Measurements from ENCODE around the gene B3GAT3.
"Not testable (repeated sequence)": the region's sequence is repeated elsewhere in the genome, so short reads cannot be mapped to it uniquely, and the experiment has no call there.

B3GAT3 gene

GRCh38 chr11:62577046-62577714 lies 44.6 kb downstream of the B3GAT3 start:
- no peak for DNase-seq (ENCODE audit: low spot score)

DNA sequence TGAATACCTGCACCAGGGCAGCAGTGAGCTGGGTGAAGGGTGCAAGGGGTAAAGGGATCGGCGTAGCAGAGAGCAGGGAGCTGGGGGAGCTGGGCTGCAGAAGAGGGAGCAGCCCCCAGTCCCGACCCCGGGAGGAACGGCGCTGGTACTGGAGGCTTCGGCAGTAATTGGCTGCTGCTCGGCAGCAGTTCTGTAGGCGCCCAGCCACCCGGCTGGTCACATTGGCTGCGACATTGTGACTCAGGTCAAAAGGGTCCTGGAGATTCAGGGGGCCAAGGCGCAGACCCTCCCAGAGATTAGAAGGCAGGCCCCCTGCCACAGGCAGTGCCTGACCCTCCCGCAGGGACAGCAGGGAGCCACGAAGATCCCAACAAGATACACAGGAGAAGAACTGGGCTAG lies 45.9 kb downstream of the B3GAT3 start:
- DNase-seq (ENCODE audit: low spot score) = no peak

GRCh38 chr11:62575156-62575555 lies 46.6 kb downstream of the B3GAT3 start:
- no peak for DNase-seq (ENCODE audit: low spot score)

DNA sequence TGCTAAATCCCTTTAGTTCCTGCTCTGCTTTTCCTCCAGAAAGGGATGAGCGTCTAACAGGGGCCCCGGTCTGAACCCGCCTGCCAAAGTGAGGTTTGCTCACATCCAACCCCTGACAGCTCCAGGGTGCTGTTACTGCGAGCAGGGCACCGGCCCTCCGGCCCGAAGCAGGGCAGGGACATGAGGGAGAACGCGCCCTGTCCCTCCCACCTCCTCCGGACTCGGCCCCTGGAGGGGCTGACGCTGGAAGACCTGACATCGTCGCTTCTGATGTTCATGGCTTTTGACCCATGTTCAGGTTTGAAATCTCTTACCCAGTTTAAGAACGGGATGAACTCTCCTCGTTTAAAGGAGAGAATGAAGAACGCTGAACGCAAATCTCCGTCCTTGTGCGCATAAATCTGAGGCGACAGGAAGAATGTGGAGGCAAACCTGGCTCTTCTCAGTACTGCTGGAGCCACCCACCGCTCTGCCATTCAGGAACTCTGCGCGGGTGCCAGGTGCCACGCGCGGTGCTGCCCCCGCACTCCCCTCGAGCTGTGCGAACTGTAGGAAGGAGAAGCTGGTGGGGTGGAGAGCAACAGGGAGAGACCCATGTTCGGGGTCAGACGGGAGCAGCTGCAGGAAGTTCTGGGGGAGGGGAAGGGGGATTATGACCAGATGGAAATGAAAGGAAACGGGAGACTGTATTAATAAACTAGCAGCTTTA lies 47.3 kb downstream of the B3GAT3 start:
- DNase-seq (ENCODE audit: low spot score) = peak; percentile 22

DNA sequence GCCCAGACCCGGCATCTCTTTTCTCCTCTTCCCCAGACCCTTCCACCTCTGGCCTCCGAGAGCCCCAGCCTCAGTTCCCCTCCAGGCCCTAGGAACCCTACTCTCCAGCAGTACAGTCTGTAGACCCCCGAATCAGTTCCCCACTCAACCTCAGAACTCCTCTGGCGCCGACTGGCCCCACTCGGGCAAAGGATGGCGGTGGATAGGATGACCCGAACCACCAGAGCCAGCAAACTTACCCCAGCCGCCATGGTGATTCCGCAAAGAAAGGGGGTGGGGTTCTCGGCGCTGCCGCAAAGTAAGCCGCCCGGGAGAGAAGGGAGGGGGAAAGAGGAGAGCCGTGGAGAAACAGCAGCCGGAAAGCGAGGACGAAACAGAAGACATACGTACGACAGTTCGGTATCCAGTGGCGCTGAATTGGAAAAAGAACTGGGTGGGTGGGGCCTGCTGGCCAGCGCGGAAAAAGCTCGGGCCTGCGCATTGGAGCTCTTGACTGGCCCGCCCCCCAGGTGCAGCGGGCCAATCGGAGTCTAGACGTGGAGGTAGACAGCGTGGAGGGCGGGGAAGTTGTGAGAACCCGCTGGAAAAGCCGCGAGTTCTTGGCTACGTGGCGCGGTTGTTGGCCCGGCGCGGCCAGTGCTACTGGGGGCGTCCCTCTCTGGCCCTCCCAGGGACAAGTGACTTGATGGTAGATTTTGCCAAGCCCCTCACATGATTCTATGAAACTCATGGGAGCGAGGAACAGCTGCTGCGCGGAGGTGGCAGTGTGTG lies 48.0 kb downstream of the B3GAT3 start, which contains the start of gene EEF1G:
TSS of gene EEF1G (minus strand) at position 300 of the 771 bp plus-strand sequence. CDS start at position 251, 49 bp downstream.
- DNase-seq (ENCODE audit: low spot score) = peak; percentile 99

- DNase-seq (ENCODE audit: low spot score) = no peak
Observed at GRCh38 chr11:62573006-62573591, 48.7 kb downstream of the B3GAT3 start.

DNA sequence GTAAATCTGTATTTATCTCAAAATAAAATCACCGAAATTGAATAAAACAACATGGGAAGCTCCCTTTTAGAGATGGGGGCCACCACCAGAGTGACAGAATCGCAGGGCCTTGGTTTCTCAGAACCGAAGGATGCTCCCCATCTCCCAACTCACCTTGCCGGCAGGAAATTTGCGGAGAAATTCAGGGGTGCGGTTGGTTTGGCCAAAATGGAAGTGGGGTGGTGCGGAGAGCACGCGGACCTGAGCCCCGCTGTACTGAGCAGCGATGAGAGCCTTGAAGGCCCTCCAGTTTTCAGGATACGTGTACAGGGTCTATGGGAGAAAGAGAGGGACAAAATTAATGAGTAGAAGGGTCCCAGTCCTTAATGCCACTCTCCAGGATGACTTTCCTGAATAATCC lies 49.4 kb downstream of the B3GAT3 start:
- DNase-seq (ENCODE audit: low spot score) = no peak

DNA sequence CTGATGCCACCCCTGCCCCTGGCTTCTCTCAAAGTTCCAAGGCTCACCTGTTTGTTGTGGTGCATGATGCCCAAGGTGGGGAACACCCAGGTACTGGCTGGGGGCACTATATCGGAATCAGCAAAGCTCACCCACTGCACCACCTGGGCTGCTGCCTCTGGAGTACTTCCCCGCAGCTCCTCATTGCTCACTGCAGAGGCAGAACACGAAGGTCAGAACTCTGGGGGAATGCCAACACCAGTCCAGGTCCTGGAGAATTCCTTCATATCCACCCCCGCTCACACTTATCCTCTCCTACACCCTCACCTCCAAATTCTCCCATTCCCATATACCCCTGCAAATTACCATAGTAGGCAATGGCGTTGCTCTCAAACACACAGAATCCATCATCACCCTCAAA lies 50.3 kb downstream of the B3GAT3 start:
- DNase-seq (ENCODE audit: low spot score) = not testable (repeated sequence)

DNA sequence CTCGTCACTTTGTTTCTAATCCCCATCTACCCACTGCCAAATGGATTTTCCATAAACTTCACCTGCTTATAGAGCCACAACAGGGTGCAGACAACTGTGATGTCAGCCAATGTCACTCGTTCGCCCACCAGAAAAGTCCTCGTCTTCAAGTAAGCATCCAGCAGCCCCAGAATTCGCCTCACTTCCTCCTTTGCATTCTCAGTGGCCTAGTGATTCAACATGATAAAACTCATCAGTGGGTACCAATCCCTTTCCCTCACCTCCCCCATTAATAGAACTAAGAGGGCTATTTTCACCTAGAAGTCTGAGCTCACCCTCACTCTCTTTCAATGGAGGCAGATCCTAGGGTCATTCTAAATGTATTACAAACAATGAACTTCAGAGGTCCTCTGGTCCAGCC lies 50.9 kb downstream of the B3GAT3 start:
- DNase-seq (ENCODE audit: low spot score) = not testable (repeated sequence)

DNA sequence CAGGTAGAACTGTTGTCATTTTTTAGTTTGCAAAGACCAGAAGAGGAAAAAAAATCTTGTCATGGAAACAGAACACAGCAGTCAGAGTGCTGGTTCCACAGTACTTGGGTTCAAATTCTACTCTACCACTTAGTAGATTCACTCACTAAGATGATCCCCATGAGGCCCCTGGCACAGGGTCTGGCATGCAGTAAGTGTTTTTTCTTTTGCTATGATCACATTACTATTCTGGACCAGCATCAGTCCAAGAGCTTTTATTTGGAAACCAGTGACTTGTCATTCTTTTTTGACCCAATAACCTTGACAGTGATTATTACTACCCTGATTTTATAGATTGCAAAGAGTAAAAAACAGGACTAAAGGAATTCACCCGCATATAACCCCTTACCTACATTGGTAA lies 52.2 kb downstream of the B3GAT3 start:
- DNase-seq (ENCODE audit: low spot score) = no peak

- DNase-seq (ENCODE audit: low spot score) = no peak
Observed at GRCh38 chr11:62567018-62567633, 54.7 kb downstream of the B3GAT3 start.

DNA sequence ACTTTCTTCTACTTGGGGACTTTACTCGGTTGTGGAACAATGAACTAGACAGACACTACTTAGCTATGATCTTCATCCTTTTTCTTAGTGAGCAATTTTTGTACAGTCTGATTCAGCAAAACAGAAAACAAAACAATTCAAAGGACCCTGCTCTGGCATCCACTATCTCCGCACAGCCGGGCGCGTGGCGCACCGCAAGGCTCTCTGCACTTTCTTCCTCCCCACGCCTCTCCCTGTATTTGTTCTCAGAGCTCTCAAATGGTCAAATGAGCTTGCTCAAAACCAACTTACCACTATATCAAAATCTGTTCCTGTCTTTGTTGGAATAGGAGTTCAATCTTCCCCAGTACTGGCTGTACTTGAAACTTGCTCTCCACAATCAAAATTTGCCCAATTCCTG lies 55.5 kb downstream of the B3GAT3 start:
- no peak for DNase-seq (ENCODE audit: low spot score)

All from COLO829 (cell line).